HG03159 (cell line): Measurements from ENCODE around the gene SLC2A11.
"Not testable (repeated sequence)": the region's sequence is repeated elsewhere in the genome, so short reads cannot be mapped to it uniquely, and the experiment has no call there.

ENCODE experiments used
- ATAC-seq: cut with Tn5 transposase; IDR thresholded peaks from one replicate; pipeline ENCODE4 v1.9.1; 2021; ENCODE audit warnings: mild to moderate bottlenecking, moderate library complexity; ENCODE audit not compliant: unreplicated experiment

The SLC2A11 gene

DNA sequence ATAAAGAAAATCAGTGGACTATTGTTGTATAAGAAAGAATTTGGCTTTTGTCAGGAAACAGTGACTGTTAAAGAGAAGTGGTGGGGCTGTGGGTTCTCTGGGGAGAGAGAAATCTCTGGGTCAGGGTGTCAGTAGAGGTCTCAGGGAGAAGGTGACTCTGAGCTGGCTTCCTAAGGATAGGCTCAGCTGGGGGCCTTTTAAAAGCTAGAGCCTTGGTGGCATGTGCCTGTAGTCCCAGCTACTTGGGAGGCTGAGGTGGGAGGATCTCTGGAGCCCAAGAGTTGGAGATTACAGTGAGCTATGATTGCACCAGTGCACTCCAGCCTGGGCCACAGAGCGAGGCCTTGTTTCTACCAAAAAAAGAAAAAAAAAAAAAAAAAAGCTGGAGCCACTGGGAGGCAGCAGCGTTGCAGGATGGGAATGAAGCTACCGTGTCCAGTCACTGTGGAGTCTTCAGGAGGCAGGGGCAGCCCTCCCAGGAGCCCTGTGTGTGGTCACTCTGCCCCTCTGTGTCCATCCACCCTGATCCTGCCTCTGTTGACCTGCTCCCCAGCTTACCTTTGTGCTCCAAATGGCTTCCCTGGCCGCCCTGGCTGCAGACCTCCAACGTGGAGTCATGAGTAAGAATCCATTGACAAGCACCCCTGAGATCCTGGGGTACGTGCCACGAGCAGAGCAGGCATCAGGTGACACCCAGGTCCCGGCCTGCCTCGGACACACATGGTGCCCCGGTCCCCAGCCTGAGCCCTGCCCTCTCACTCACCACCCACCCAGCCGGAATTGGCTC lies 31.1 kb downstream of the SLC2A11 start:
- no peak for ATAC-seq

DNA sequence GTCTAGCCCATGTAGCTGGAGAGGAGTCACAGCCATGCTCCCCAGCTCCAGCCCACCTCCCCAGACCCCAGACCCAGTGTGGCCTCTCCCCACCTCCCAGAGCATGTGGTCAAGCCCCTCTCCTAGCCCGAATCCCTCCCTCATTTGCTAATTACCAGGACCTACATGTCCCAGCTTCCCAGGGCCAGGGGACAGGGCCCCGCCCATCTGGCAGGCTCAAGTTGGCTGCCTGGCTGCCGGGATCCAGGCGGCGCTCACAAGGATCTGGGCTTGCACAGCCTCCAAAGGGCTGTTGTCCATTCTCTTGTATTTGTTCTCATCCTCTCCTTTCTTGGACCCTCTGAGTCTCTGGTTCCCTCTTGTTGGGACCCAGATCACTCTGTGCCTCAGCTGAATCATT lies 31.9 kb downstream of the SLC2A11 start:
- no peak for ATAC-seq

GRCh38 chr22:23891726-23892125 lies 34.1 kb downstream of the SLC2A11 start:
- no peak for ATAC-seq

DNA sequence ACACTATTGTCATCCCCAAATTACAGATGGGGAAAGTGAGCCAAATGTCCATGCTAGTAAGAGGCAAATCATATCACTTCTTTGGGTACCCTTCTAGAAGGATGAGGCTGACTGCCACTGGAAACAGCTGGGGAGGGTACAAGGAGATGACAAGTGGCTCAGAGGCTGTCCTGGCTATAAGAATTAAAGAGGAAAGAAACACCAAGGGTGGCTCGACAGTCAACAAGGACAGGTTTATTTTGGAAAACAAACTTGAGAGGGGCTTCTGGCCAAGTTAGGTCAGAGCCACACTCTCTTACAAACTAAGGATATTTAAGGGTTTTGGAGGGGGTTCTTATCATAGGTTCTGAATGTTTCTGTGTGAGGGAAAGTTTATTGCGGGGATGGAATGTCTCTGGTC lies 34.5 kb downstream of the SLC2A11 start:
- no peak for ATAC-seq

GRCh38 chr22:23892706-23893105 lies 35.0 kb downstream of the SLC2A11 start:
- no peak for ATAC-seq

GRCh38 chr22:23893121-23893944 lies 35.7 kb downstream of the SLC2A11 start:
- no peak for ATAC-seq

GRCh38 chr22:23893945-23894709 lies 36.5 kb downstream of the SLC2A11 start, which contains the start of gene MIF:
TSS of gene MIF (plus strand) at chr22:23894383. CDS start at chr22:23894475, 92 bp downstream.
- peak; percentile 81 for ATAC-seq

GRCh38 chr22:23894710-23895598 lies 37.3 kb downstream of the SLC2A11 start:
- ATAC-seq, result peak; percentile 32

DNA sequence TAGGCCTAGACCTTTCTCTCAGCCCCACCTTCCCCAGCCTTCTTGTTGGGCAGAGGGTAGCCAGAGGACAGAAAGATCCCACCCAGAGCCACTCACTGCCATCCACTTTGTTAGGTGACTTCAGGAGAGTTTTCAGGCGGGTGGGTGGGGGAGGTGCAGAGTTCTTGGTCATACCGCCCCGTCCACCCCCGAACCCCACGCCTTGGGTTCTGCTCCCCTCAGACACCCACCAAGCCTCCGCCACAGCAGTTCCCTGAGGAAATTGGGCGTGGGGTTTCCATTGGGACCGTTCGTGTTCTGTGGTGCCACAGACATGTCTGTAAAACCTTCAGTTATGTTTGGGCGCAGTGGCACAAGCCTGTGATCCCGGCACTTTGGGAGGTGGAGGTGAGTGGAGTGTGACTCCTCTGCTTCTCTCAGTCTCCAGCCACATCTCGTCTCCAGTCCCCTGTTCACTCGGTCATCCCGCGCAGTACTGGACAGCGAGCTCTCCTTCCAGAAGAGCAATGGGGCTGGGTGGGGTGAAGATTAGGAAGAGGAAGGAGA lies 38.0 kb downstream of the SLC2A11 start:
- ATAC-seq, result no peak

GRCh38 chr22:23896166-23896522 lies 38.5 kb downstream of the SLC2A11 start:
- ATAC-seq, result no peak

DNA sequence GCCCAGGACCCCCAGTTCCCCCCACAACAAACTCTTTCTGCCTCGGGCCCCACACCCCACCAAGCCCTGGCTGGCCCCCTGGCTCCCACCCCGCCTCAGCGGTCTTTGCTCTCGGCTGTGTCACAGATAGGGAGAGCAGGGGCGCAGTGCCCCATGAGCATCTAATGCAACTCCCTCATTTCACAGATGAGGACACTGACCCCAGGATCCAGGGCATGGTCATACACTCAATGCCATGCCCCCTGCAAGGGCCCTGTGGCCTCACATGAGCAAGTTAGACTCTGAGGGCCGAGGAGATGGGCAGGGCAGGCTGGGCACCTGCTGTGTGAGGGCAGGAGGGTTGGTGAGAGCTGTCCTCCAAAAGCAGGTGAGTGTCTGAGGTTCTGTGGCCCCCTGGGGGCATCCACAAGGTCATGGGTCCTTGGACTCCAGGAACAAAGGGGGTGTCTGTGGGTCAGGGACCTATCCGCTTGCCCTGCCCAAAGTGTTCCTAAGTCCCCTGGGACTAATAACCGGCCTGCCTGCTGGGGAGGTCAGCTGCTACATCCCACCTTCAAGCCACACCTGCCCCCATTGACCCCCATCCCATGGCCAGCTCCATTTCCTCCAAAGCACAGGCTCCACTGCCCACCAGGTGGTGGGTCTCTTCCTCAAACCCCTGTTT lies 39.0 kb downstream of the SLC2A11 start:
- ATAC-seq, result no peak

DNA sequence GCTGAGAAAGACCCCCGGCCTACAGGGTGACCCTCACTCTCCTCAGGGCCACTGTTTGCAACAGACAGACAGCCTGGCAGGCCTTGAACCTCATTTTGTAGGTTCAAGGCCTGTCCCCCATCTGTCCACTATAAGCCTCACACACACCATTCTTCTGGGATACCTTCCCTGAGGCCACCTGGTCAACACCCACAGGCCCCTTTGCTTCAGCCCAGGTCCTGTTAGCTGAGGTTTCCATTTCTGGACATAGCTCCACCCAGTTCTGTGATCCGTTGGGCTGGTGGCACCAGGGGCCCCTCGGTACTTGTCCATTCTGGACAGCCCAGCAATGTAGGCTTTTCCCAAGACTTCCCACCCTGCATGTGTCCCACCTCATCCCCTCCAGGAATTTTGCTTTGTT lies 39.6 kb downstream of the SLC2A11 start:
- no peak for ATAC-seq

GRCh38 chr22:23898006-23898974 lies 40.6 kb downstream of the SLC2A11 start:
- ATAC-seq, result no peak

GRCh38 chr22:23899042-23899745 lies 41.5 kb downstream of the SLC2A11 start:
- no peak for ATAC-seq

- ATAC-seq, result not testable (repeated sequence)
Measured at GRCh38 chr22:23900227-23900626, 42.6 kb downstream of the SLC2A11 start.

DNA sequence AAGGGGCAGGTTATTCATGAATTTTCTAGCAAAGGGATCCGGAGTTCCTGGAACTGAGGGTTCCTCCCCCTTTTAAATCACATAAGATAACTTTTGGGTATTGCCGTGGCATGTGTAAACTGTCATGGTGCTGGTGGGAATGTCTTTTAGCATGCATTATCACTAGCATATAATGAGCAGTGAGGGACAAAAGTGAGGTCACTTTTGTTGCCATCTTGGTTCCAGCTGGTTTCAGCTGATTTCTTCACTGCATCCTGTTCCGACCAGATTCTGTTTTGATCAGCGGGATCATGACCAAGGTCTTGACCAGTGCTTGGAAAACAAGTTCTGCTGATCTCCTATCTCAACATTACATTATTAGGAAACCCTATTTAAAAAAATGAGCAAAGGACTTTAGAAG lies 43.9 kb downstream of the SLC2A11 start:
- no peak for ATAC-seq

DNA sequence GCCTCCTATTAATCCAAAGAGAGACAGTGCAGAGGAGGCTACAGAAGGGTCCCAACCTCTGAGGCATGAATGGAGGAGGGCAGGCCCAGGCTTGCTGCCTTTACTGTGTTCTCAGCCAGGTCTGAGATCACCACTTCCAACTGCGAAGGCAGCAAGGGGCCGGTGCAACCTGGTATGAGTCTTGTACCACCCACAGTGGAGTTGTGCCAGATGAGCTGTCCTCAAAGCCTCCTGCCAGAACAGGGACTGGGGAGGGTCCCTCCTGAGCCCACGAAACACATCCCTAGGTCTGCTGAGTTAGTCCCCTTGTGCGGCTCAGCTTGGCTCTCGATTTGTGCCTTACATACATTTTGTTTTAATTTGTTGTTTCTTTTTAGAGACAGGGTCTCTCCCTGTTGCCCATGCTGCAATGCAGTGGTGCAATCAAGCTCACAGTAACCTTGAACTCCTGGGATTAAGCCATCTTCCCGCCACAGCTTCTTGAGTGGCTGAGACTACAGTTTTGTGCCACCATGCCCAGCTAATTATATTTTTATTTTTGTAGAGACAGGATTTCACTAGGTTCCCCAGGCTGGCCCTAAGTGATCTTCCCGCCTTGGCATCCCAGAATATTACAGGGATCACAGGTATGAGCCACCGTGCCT lies 45.8 kb downstream of the SLC2A11 start:
- ATAC-seq, result no peak
